Measurements from ENCODE around the gene CELF3. TPM values are rescaled to one million over a fixed set of nuclear protein-coding genes. Genes with fewer than 3 reads are reported as not detected.

CELF3 gene
- total RNA-seq, 1 donor from 2014 or later, result under 0.01 TPM

- no peak overlapping the region for H3K27ac ChIP-seq (ENCODE audit: low read depth, low read length)
- H3K4me3 ChIP-seq (ENCODE audit: low read length in 3 of 3), result no peak overlapping the region
- H3K9me3 ChIP-seq (ENCODE audit: control insufficient read depth in 3 of 3, low read length in 3 of 3), result no peaks in the 10 kb centered on the region
- no peak overlapping the region for H3K9ac ChIP-seq (ENCODE audit: low read depth in 1 of 3, low read length in 3 of 3)
- H3K36me3 ChIP-seq (ENCODE audit: control insufficient read depth in 3 of 3, insufficient read depth in 3 of 3, low read length in 3 of 3), result no peaks in the 10 kb centered on the region
- H3K4me1 ChIP-seq (ENCODE audit: control insufficient read depth in 3 of 3, insufficient read depth in 3 of 3, low read length in 3 of 3), result peaks cover 0 to 6% (median 2%) of the 10 kb centered on the region in 3 donors
- peaks cover 26 to 36% (median 35%) of the 10 kb centered on the region in 3 donors for H3K27me3 ChIP-seq (ENCODE audit: control insufficient read depth in 3 of 3, insufficient read depth in 3 of 3, low read length in 3 of 3)
Measured at GRCh38 chr1:151713044-151713443, 3.6 kb downstream of the CELF3 start.

- Histone ChIP-seq H3K27ac (ENCODE audit: low read depth, low read length) (no peak overlapping the region), H3K27me3 (ENCODE audit: control insufficient read depth in 3 of 3, insufficient read depth in 3 of 3, low read length in 3 of 3) (peaks cover 20 to 34% (median 32%) of the 10 kb centered on the region in 3 donors), H3K9me3 (ENCODE audit: control insufficient read depth in 3 of 3, low read length in 3 of 3) (no peaks in the 10 kb centered on the region), H3K4me3 (ENCODE audit: low read length in 3 of 3) (no peak overlapping the region), H3K36me3 (ENCODE audit: control insufficient read depth in 3 of 3, insufficient read depth in 3 of 3, low read length in 3 of 3) (no peaks in the 10 kb centered on the region), H3K4me1 (ENCODE audit: control insufficient read depth in 3 of 3, insufficient read depth in 3 of 3, low read length in 3 of 3) (no peaks in the 10 kb centered on the region), H3K9ac (ENCODE audit: low read depth in 1 of 3, low read length in 3 of 3) (no peak overlapping the region)
Measured at GRCh38 chr1:151711951-151712350, 4.7 kb downstream of the CELF3 start.

GRCh38 chr1:151711044-151711800 lies 5.4 kb downstream of the CELF3 start:
- Histone ChIP-seq H3K4me1 (ENCODE audit: control insufficient read depth in 3 of 3, insufficient read depth in 3 of 3, low read length in 3 of 3) (no peaks in the 10 kb centered on the region), H3K9me3 (ENCODE audit: control insufficient read depth in 3 of 3, low read length in 3 of 3) (no peaks in the 10 kb centered on the region), H3K4me3 (ENCODE audit: low read length in 3 of 3) (no peak overlapping the region), H3K36me3 (ENCODE audit: control insufficient read depth in 3 of 3, insufficient read depth in 3 of 3, low read length in 3 of 3) (no peaks in the 10 kb centered on the region), H3K9ac (ENCODE audit: low read depth in 1 of 3, low read length in 3 of 3) (no peak overlapping the region), H3K27me3 (ENCODE audit: control insufficient read depth in 3 of 3, insufficient read depth in 3 of 3, low read length in 3 of 3) (peaks cover 18 to 30% (median 28%) of the 10 kb centered on the region in 3 donors), H3K27ac (ENCODE audit: low read depth, low read length) (no peak overlapping the region)

- peaks cover 9 to 23% (median 22%) of the 10 kb centered on the region in 3 donors for H3K27me3 ChIP-seq (ENCODE audit: control insufficient read depth in 3 of 3, insufficient read depth in 3 of 3, low read length in 3 of 3)
- H3K9ac ChIP-seq (ENCODE audit: low read depth in 1 of 3, low read length in 3 of 3), result no peak overlapping the region
Measured at GRCh38 chr1:151710187-151710840, 6.3 kb downstream of the CELF3 start.

GRCh38 chr1:151708891-151709290 lies 7.7 kb downstream of the CELF3 start:
- Histone ChIP-seq H3K27ac (ENCODE audit: low read depth, low read length) (no peak overlapping the region), H3K4me3 (ENCODE audit: low read length in 3 of 3) (no peak overlapping the region), H3K27me3 (ENCODE audit: control insufficient read depth in 3 of 3, insufficient read depth in 3 of 3, low read length in 3 of 3) (peaks cover 0 to 16% (median 15%) of the 10 kb centered on the region in 3 donors), H3K36me3 (ENCODE audit: control insufficient read depth in 3 of 3, insufficient read depth in 3 of 3, low read length in 3 of 3) (no peaks in the 10 kb centered on the region), H3K9ac (ENCODE audit: low read depth in 1 of 3, low read length in 3 of 3) (no peak overlapping the region), H3K9me3 (ENCODE audit: control insufficient read depth in 3 of 3, low read length in 3 of 3) (no peaks in the 10 kb centered on the region), H3K4me1 (ENCODE audit: control insufficient read depth in 3 of 3, insufficient read depth in 3 of 3, low read length in 3 of 3) (no peaks in the 10 kb centered on the region)

More at GRCh38 chr1:151710187-151710840, 6.3 kb downstream of the CELF3 start:
- Histone ChIP-seq H3K27ac (ENCODE audit: low read depth, low read length) (no peak overlapping the region), H3K4me1 (ENCODE audit: control insufficient read depth in 3 of 3, insufficient read depth in 3 of 3, low read length in 3 of 3) (no peaks in the 10 kb centered on the region), H3K9me3 (ENCODE audit: control insufficient read depth in 3 of 3, low read length in 3 of 3) (no peaks in the 10 kb centered on the region), H3K4me3 (ENCODE audit: low read length in 3 of 3) (no peak overlapping the region), H3K36me3 (ENCODE audit: control insufficient read depth in 3 of 3, insufficient read depth in 3 of 3, low read length in 3 of 3) (no peaks in the 10 kb centered on the region)

- no peaks in the 10 kb centered on the region for H3K9me3 ChIP-seq (ENCODE audit: control insufficient read depth in 3 of 3, low read length in 3 of 3)
- no peak overlapping the region for H3K4me3 ChIP-seq (ENCODE audit: low read length in 3 of 3)
- no peak overlapping the region for H3K27ac ChIP-seq (ENCODE audit: low read depth, low read length)
- H3K4me1 ChIP-seq (ENCODE audit: control insufficient read depth in 3 of 3, insufficient read depth in 3 of 3, low read length in 3 of 3), result no peaks in the 10 kb centered on the region
- no peaks in the 10 kb centered on the region for H3K36me3 ChIP-seq (ENCODE audit: control insufficient read depth in 3 of 3, insufficient read depth in 3 of 3, low read length in 3 of 3)
- no peak overlapping the region for H3K9ac ChIP-seq (ENCODE audit: low read depth in 1 of 3, low read length in 3 of 3)
- peaks cover 0 to 13% (median 7%) of the 10 kb centered on the region in 3 donors for H3K27me3 ChIP-seq (ENCODE audit: control insufficient read depth in 3 of 3, insufficient read depth in 3 of 3, low read length in 3 of 3)
Measured at GRCh38 chr1:151707541-151708065, 9.0 kb downstream of the CELF3 start.

- peaks cover 0 to 3% (median 0%) of the 10 kb centered on the region in 3 donors for H3K36me3 ChIP-seq (ENCODE audit: control insufficient read depth in 3 of 3, insufficient read depth in 3 of 3, low read length in 3 of 3)
- no peak overlapping the region for H3K9ac ChIP-seq (ENCODE audit: low read depth in 1 of 3, low read length in 3 of 3)
- H3K27ac ChIP-seq (ENCODE audit: low read depth, low read length), result no peak overlapping the region
- peaks cover 0 to 9% (median 7%) of the 10 kb centered on the region in 3 donors for H3K27me3 ChIP-seq (ENCODE audit: control insufficient read depth in 3 of 3, insufficient read depth in 3 of 3, low read length in 3 of 3)
- no peak overlapping the region for H3K4me3 ChIP-seq (ENCODE audit: low read length in 3 of 3)
- H3K4me1 ChIP-seq (ENCODE audit: control insufficient read depth in 3 of 3, insufficient read depth in 3 of 3, low read length in 3 of 3), result no peaks in the 10 kb centered on the region
- no peaks in the 10 kb centered on the region for H3K9me3 ChIP-seq (ENCODE audit: control insufficient read depth in 3 of 3, low read length in 3 of 3)
Measured at GRCh38 chr1:151706464-151707415, 9.9 kb downstream of the CELF3 start.

- Histone ChIP-seq H3K9me3 (ENCODE audit: control insufficient read depth in 3 of 3, low read length in 3 of 3) (no peaks in the 10 kb centered on the region), H3K36me3 (ENCODE audit: control insufficient read depth in 3 of 3, insufficient read depth in 3 of 3, low read length in 3 of 3) (peaks cover 4 to 10% (median 6%) of the 10 kb centered on the region in 3 donors), H3K4me1 (ENCODE audit: control insufficient read depth in 3 of 3, insufficient read depth in 3 of 3, low read length in 3 of 3) (no peaks in the 10 kb centered on the region)
Measured at GRCh38 chr1:151705753-151706463, 10.7 kb downstream of the CELF3 start.

GRCh38 chr1:151705146-151705545 lies 11.5 kb downstream of the CELF3 start:
- Histone ChIP-seq H3K9me3 (ENCODE audit: control insufficient read depth in 3 of 3, low read length in 3 of 3) (no peaks in the 10 kb centered on the region), H3K36me3 (ENCODE audit: control insufficient read depth in 3 of 3, insufficient read depth in 3 of 3, low read length in 3 of 3) (peaks cover 4 to 14% (median 13%) of the 10 kb centered on the region in 3 donors), H3K27ac (ENCODE audit: low read depth, low read length) (no peak overlapping the region), H3K4me3 (ENCODE audit: low read length in 3 of 3) (no peak overlapping the region), H3K9ac (ENCODE audit: low read depth in 1 of 3, low read length in 3 of 3) (no peak overlapping the region), H3K27me3 (ENCODE audit: control insufficient read depth in 3 of 3, insufficient read depth in 3 of 3, low read length in 3 of 3) (no peaks in the 10 kb centered on the region), H3K4me1 (ENCODE audit: control insufficient read depth in 3 of 3, insufficient read depth in 3 of 3, low read length in 3 of 3) (no peaks in the 10 kb centered on the region)

More at GRCh38 chr1:151705753-151706463, 10.7 kb downstream of the CELF3 start:
- Histone ChIP-seq H3K27ac (ENCODE audit: low read depth, low read length) (no peak overlapping the region), H3K9ac (ENCODE audit: low read depth in 1 of 3, low read length in 3 of 3) (peak overlapping the region in 1 of 3 donors; percentile 8), H3K27me3 (ENCODE audit: control insufficient read depth in 3 of 3, insufficient read depth in 3 of 3, low read length in 3 of 3) (peaks cover 0 to 1% (median under 1%) of the 10 kb centered on the region in 3 donors), H3K4me3 (ENCODE audit: low read length in 3 of 3) (no peak overlapping the region)
